ENCODE data around the gene SLC24A3. TPM values are rescaled to one million over a fixed set of nuclear protein-coding genes. Genes with fewer than 3 reads are reported as not detected.

Gene SLC24A3
- total RNA-seq, 1 donor from 2014 or later = 14.0 TPM

DNA sequence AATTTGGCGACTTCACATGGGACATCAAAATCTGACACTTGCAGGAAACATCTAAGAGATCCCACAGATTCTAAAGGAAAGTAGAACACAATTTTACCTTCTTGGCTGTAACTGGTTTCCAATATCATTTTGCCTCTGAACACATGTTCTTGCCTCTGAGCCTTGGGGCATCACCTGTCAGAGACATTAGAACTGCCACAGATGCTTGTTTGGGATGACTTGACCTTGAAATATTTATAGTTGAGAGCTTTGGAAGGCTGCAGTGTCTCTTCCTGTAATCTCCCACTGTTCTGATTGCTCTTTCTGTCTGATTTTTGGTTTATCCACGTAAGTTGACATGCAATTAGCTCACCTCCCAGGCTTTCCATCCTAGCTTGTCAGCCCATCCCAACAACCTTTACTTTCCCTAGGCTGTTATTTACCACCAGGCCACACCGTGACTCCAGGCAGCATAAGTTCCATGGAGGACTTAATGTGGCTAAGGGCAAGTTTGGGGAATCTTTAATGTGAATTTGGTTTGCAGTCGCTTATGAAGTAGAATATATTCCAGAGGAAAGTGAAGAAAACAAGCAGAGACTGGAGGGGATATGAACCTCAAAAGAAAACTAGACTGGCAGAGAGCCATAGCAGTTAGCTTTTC is 289.2 kb downstream of the SLC24A3 start:
- Mint-ChIP-seq H3K36me3 (no peaks in the 10 kb centered on the region), H3K4me3 (no peak overlapping the region), H3K27ac (no peak overlapping the region), H3K9me3 (no peaks in the 10 kb centered on the region), H3K4me1 (ENCODE audit: unreplicated experiment) (no peaks in the 10 kb centered on the region), H3K27me3 (no peaks in the 10 kb centered on the region)
- no peak for DNase-seq (ENCODE audit: extremely low spot score, unreplicated experiment)
- TF ChIP-seq, protein P1, sequence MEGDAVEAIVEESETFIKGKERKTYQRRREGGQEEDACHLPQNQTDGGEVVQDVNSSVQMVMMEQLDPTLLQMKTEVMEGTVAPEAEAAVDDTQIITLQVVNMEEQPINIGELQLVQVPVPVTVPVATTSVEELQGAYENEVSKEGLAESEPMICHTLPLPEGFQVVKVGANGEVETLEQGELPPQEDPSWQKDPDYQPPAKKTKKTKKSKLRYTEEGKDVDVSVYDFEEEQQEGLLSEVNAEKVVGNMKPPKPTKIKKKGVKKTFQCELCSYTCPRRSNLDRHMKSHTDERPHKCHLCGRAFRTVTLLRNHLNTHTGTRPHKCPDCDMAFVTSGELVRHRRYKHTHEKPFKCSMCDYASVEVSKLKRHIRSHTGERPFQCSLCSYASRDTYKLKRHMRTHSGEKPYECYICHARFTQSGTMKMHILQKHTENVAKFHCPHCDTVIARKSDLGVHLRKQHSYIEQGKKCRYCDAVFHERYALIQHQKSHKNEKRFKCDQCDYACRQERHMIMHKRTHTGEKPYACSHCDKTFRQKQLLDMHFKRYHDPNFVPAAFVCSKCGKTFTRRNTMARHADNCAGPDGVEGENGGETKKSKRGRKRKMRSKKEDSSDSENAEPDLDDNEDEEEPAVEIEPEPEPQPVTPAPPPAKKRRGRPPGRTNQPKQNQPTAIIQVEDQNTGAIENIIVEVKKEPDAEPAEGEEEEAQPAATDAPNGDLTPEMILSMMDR (conservative IDR thresholded peaks at IDR 0.05) = no peak

DNA sequence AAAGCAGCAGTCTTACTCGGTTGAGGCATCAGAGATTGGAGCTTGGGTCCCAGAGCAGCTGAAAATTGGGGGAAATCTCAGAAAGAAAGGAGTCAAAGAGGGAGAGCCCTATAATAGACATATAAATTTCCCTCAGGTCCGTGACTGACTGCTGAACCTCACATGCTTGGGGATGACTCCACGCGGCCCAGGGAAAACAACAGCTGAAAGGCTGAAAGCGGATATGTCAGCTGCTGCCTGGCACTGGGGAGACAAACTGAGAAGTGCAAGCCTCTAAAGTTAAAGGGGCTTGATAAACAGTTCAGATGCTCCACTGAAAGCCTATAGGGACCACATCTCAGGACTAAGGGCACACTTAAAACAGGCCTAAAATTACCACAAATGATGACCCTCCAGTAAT is 289.7 kb downstream of the SLC24A3 start:
- Mint-ChIP-seq H3K27me3 (no peaks in the 10 kb centered on the region), H3K4me3 (no peak overlapping the region), H3K27ac (no peak overlapping the region), H3K4me1 (ENCODE audit: unreplicated experiment) (no peaks in the 10 kb centered on the region), H3K9me3 (no peaks in the 10 kb centered on the region), H3K36me3 (no peaks in the 10 kb centered on the region)
- TF ChIP-seq, protein P1 (conservative IDR thresholded peaks at IDR 0.05) = no peak
- no peak for DNase-seq (ENCODE audit: extremely low spot score, unreplicated experiment)

DNA sequence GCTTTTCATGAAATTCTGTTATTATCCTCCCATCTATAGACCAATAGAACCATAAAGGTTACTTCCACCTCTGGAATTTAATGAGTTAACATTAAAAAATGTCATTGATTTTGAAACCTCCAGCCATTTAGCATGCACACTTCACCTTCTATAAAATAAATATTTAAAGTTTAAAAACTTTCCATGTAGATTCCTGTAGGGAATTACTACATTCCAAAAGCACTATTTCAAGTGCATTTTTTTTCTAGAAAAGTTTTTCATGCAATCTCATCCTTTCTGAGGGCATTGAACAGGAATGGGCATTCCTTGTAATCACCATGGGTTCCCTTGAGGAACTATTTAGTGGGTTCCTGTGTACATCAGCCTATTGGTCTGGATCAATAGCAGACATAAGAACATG is 291.8 kb downstream of the SLC24A3 start:
- Mint-ChIP-seq H3K36me3 (no peaks in the 10 kb centered on the region), H3K27me3 (no peaks in the 10 kb centered on the region), H3K9me3 (no peaks in the 10 kb centered on the region), H3K4me1 (ENCODE audit: unreplicated experiment) (no peaks in the 10 kb centered on the region), H3K4me3 (no peak overlapping the region), H3K27ac (no peak overlapping the region)
- TF ChIP-seq, protein P1 (conservative IDR thresholded peaks at IDR 0.05) = no peak
- DNase-seq (ENCODE audit: extremely low spot score, unreplicated experiment) = no peak

DNA sequence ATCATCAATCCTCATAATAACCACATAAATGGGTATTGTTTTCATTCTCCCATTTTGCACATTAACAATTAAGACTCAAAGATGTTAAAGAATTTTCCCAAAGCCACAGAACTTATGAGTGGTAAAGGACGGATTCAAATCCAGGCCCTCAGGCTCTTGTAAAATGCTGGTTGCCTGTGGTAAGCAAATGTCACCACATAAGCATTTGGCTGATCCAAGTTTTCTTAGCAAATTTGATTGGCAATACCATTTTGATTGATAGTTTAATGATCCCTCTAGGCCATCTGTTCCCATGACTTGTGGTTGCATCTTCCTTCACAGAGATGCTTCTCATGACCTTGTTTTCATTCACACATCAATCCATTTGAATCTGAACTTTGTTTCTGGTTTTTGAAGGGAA is 293.6 kb downstream of the SLC24A3 start:
- H3K27me3 Mint-ChIP-seq = no peaks in the 10 kb centered on the region

DNA sequence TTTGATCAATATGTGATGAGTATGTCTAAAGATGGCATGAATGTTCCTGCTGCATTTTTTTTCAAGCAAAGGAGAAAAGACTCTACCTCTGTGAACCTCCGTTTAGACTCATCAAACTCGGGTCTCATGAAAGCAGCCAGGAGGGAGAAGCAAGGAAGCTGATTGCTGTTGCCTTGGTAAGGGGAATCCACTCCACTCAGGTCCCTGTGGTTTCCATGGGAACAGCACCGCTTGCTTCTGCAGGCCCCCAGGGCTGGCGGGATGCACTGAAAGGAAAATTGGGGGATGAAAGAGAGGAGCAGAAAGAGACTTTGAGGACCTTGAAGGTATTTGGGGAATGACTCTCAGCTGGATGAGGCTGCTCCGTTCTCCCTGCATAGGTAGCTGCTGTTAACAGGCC is 296.0 kb downstream of the SLC24A3 start:
- no peak overlapping the region for H3K27ac Mint-ChIP-seq
- no peaks in the 10 kb centered on the region for H3K27me3 Mint-ChIP-seq
- H3K36me3 Mint-ChIP-seq = no peaks in the 10 kb centered on the region
- H3K9me3 Mint-ChIP-seq = no peaks in the 10 kb centered on the region
- TF ChIP-seq, protein P1 (conservative IDR thresholded peaks at IDR 0.05) = no peak
- H3K4me3 Mint-ChIP-seq = no peak overlapping the region
- H3K4me1 Mint-ChIP-seq (ENCODE audit: unreplicated experiment) = no peaks in the 10 kb centered on the region
- DNase-seq (ENCODE audit: extremely low spot score, unreplicated experiment) = no peak

More for the DNA sequence above, 293.6 kb downstream of the SLC24A3 start:
- H3K36me3 Mint-ChIP-seq = no peaks in the 10 kb centered on the region
- TF ChIP-seq, protein P1 (conservative IDR thresholded peaks at IDR 0.05) = no peak
- DNase-seq (ENCODE audit: extremely low spot score, unreplicated experiment) = no peak
- H3K27ac Mint-ChIP-seq = no peak overlapping the region
- no peaks in the 10 kb centered on the region for H3K9me3 Mint-ChIP-seq
- no peaks in the 10 kb centered on the region for H3K4me1 Mint-ChIP-seq (ENCODE audit: unreplicated experiment)
- H3K4me3 Mint-ChIP-seq = no peak overlapping the region

Data from type B pancreatic cell (in vitro differentiated cells).